ENCODE results near the gene L3MBTL2.

Gene L3MBTL2

DNA sequence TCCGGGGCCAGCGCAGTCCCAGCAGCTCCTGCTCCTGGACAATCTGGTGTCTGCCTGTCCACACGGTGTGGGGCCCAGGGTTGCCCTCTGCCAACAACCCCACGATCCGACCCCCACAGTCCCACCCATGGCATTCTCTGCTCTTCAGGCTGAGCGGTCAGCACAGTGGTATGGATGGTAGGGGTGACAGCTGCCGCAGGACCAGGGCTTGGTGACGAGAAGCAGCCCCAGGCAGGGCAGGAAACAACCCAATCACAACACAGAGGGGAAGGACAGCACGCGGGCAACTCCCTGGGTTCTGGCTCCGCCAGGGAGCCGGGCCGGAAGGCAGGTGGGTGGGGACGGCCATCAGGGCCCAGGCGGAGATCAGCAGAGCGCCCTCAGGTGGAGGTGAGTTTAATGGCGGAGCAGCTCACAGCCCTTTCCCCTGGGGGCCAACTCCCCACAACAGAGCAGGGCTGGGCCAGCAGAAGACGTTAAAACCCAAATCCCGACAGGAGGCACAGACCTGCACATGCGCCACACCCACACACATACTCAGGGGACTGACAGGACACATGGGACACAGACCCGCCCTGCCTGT, 40.9 kb downstream of the L3MBTL2 start:
- ATAC-seq = no peak
- TF ChIP-seq GLIS3 (CRISPR knock-in tag; IDR thresholded peaks at IDR 0.05) (no peak), TCF4 (CRISPR knock-in tag; IDR thresholded peaks at IDR 0.05; ENCODE audit: borderline replicate concordance) (no peak), ZNF565 (CRISPR knock-in tag; conservative IDR thresholded peaks at IDR 0.05; ENCODE audit: low read depth) (no peak), ZFP3 (CRISPR knock-in tag; IDR thresholded peaks at IDR 0.05) (no peak), ARNTL (CRISPR knock-in tag; IDR thresholded peaks at IDR 0.05; ENCODE audit: borderline replicate concordance, low read depth) (no peak), ZC3H10 (CRISPR knock-in tag; IDR thresholded peaks at IDR 0.05) (no peak)
- TF ChIP-seq, protein P1, sequence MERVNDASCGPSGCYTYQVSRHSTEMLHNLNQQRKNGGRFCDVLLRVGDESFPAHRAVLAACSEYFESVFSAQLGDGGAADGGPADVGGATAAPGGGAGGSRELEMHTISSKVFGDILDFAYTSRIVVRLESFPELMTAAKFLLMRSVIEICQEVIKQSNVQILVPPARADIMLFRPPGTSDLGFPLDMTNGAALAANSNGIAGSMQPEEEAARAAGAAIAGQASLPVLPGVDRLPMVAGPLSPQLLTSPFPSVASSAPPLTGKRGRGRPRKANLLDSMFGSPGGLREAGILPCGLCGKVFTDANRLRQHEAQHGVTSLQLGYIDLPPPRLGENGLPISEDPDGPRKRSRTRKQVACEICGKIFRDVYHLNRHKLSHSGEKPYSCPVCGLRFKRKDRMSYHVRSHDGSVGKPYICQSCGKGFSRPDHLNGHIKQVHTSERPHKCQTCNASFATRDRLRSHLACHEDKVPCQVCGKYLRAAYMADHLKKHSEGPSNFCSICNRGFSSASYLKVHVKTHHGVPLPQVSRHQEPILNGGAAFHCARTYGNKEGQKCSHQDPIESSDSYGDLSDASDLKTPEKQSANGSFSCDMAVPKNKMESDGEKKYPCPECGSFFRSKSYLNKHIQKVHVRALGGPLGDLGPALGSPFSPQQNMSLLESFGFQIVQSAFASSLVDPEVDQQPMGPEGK (CRISPR knock-in tag; IDR thresholded peaks at IDR 0.05; ENCODE audit: borderline replicate concordance) = no peak
- TF ChIP-seq, protein P2, sequence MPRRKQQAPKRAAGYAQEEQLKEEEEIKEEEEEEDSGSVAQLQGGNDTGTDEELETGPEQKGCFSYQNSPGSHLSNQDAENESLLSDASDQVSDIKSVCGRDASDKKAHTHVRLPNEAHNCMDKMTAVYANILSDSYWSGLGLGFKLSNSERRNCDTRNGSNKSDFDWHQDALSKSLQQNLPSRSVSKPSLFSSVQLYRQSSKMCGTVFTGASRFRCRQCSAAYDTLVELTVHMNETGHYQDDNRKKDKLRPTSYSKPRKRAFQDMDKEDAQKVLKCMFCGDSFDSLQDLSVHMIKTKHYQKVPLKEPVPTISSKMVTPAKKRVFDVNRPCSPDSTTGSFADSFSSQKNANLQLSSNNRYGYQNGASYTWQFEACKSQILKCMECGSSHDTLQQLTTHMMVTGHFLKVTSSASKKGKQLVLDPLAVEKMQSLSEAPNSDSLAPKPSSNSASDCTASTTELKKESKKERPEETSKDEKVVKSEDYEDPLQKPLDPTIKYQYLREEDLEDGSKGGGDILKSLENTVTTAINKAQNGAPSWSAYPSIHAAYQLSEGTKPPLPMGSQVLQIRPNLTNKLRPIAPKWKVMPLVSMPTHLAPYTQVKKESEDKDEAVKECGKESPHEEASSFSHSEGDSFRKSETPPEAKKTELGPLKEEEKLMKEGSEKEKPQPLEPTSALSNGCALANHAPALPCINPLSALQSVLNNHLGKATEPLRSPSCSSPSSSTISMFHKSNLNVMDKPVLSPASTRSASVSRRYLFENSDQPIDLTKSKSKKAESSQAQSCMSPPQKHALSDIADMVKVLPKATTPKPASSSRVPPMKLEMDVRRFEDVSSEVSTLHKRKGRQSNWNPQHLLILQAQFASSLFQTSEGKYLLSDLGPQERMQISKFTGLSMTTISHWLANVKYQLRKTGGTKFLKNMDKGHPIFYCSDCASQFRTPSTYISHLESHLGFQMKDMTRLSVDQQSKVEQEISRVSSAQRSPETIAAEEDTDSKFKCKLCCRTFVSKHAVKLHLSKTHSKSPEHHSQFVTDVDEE (CRISPR knock-in tag; IDR thresholded peaks at IDR 0.05) = no peak
- TF ChIP-seq, protein P3, sequence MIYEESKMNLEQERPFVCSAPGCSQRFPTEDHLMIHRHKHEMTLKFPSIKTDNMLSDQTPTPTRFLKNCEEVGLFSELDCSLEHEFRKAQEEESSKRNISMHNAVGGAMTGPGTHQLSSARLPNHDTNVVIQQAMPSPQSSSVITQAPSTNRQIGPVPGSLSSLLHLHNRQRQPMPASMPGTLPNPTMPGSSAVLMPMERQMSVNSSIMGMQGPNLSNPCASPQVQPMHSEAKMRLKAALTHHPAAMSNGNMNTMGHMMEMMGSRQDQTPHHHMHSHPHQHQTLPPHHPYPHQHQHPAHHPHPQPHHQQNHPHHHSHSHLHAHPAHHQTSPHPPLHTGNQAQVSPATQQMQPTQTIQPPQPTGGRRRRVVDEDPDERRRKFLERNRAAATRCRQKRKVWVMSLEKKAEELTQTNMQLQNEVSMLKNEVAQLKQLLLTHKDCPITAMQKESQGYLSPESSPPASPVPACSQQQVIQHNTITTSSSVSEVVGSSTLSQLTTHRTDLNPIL (CRISPR knock-in tag; IDR thresholded peaks at IDR 0.05; ENCODE audit: low read depth) = no peak

DNA sequence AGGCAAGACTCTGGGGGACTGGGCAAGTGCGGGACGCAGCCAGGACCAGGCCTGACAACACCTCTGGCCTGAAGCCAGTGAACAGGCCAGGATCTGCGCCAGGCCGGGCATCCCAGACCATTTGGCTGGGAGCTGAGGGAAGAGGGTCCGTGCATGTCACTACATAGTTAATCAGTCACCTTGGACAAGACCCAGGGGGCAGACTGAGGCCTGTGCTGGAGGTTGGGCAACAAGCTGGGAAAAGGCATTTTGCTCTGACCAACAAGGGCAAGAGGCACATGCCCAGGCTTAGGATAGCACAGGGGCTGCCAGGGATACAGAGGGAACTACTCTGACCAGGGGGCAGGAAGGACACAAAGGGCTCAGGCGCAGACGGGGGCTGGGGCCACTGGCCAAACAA, 42.6 kb downstream of the L3MBTL2 start:
- ATAC-seq = no peak
- TF ChIP-seq ZFP30 (CRISPR knock-in tag; IDR thresholded peaks at IDR 0.05) (no peak), BACH2 (CRISPR knock-in tag; IDR thresholded peaks at IDR 0.05; ENCODE audit: borderline replicate concordance) (no peak), CSDC2 (CRISPR knock-in tag; IDR thresholded peaks at IDR 0.05) (no peak), ZC3H10 (CRISPR knock-in tag; IDR thresholded peaks at IDR 0.05) (no peak), ZNF70 (CRISPR knock-in tag; IDR thresholded peaks at IDR 0.05) (no peak), TCF4 (CRISPR knock-in tag; IDR thresholded peaks at IDR 0.05; ENCODE audit: borderline replicate concordance) (no peak), ZFP3 (CRISPR knock-in tag; IDR thresholded peaks at IDR 0.05) (no peak), OSR1 (CRISPR knock-in tag; IDR thresholded peaks at IDR 0.05) (no peak), SNAI2 (CRISPR knock-in tag; IDR thresholded peaks at IDR 0.05) (no peak), PPARA (CRISPR knock-in tag; IDR thresholded peaks at IDR 0.05; ENCODE audit: borderline replicate concordance) (no peak), ZNF565 (CRISPR knock-in tag; conservative IDR thresholded peaks at IDR 0.05; ENCODE audit: low read depth) (no peak), GLIS3 (CRISPR knock-in tag; IDR thresholded peaks at IDR 0.05) (no peak), ISL1 (CRISPR knock-in tag; IDR thresholded peaks at IDR 0.05) (no peak), ARNTL (CRISPR knock-in tag; IDR thresholded peaks at IDR 0.05; ENCODE audit: borderline replicate concordance, low read depth) (no peak), ESRRG (CRISPR knock-in tag; IDR thresholded peaks at IDR 0.05) (no peak)
- TF ChIP-seq, protein P4, sequence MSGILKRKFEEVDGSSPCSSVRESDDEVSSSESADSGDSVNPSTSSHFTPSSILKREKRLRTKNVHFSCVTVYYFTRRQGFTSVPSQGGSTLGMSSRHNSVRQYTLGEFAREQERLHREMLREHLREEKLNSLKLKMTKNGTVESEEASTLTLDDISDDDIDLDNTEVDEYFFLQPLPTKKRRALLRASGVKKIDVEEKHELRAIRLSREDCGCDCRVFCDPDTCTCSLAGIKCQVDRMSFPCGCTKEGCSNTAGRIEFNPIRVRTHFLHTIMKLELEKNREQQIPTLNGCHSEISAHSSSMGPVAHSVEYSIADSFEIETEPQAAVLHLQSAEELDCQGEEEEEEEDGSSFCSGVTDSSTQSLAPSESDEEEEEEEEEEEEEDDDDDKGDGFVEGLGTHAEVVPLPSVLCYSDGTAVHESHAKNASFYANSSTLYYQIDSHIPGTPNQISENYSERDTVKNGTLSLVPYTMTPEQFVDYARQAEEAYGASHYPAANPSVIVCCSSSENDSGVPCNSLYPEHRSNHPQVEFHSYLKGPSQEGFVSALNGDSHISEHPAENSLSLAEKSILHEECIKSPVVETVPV (CRISPR knock-in tag; IDR thresholded peaks at IDR 0.05) = no peak
- TF ChIP-seq, protein P5, sequence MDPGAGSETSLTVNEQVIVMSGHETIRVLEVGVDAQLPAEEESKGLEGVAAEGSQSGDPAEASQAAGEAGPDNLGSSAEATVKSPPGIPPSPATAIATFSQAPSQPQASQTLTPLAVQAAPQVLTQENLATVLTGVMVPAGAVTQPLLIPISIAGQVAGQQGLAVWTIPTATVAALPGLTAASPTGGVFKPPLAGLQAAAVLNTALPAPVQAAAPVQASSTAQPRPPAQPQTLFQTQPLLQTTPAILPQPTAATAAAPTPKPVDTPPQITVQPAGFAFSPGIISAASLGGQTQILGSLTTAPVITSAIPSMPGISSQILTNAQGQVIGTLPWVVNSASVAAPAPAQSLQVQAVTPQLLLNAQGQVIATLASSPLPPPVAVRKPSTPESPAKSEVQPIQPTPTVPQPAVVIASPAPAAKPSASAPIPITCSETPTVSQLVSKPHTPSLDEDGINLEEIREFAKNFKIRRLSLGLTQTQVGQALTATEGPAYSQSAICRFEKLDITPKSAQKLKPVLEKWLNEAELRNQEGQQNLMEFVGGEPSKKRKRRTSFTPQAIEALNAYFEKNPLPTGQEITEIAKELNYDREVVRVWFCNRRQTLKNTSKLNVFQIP (CRISPR knock-in tag; IDR thresholded peaks at IDR 0.05; ENCODE audit: borderline replicate concordance, low read depth) = no peak
- TF ChIP-seq, protein P1 (CRISPR knock-in tag; IDR thresholded peaks at IDR 0.05; ENCODE audit: borderline replicate concordance) = no peak
- TF ChIP-seq, protein P3 (CRISPR knock-in tag; IDR thresholded peaks at IDR 0.05; ENCODE audit: low read depth) = no peak
- TF ChIP-seq, protein P2 (CRISPR knock-in tag; IDR thresholded peaks at IDR 0.05) = no peak
